GM19455 (cell line): ENCODE measurements around the gene LAMC2.

Experiments
- ATAC-seq: cut with Tn5 transposase; IDR thresholded peaks from one replicate; pipeline ENCODE4 v1.9.1; 2021; ENCODE audit not compliant: unreplicated experiment

Gene LAMC2

GRCh38 chr1:183212870-183213269, 26.8 kb downstream of the LAMC2 start:
- ATAC-seq, result no peak

- no peak for ATAC-seq
Measured at GRCh38 chr1:183214021-183214970, 28.2 kb downstream of the LAMC2 start.

GRCh38 chr1:183215076-183215720, 29.1 kb downstream of the LAMC2 start:
- no peak for ATAC-seq

- no peak for ATAC-seq
Measured at GRCh38 chr1:183215936-183216335, 29.9 kb downstream of the LAMC2 start.

GRCh38 chr1:183218027-183218618, 32.1 kb downstream of the LAMC2 start:
- ATAC-seq, result no peak

- ATAC-seq, result no peak
Measured at GRCh38 chr1:183218971-183219615, 33.0 kb downstream of the LAMC2 start.

GRCh38 chr1:183219616-183220009, 33.5 kb downstream of the LAMC2 start:
- ATAC-seq, result no peak

- ATAC-seq, result no peak
Measured at GRCh38 chr1:183222909-183223308, 36.8 kb downstream of the LAMC2 start.

- no peak for ATAC-seq
Measured at GRCh38 chr1:183223467-183223866, 37.4 kb downstream of the LAMC2 start.

GRCh38 chr1:183226361-183226760, 40.3 kb downstream of the LAMC2 start:
- no peak for ATAC-seq

GRCh38 chr1:183226963-183227362, 40.9 kb downstream of the LAMC2 start:
- no peak for ATAC-seq

- no peak for ATAC-seq
Measured at GRCh38 chr1:183227422-183228346, 41.6 kb downstream of the LAMC2 start.

- ATAC-seq, result no peak
Measured at GRCh38 chr1:183228347-183229220, 42.5 kb downstream of the LAMC2 start.

- ATAC-seq, result no peak
Measured at GRCh38 chr1:183230413-183230812, 44.3 kb downstream of the LAMC2 start.

- ATAC-seq, result no peak
Measured at GRCh38 chr1:183231545-183231944, 45.5 kb downstream of the LAMC2 start.

GRCh38 chr1:183233113-183233512, 47.0 kb downstream of the LAMC2 start:
- ATAC-seq, result no peak

- no peak for ATAC-seq
Measured at GRCh38 chr1:183234660-183235476, 48.8 kb downstream of the LAMC2 start.

GRCh38 chr1:183235503-183235902, 49.4 kb downstream of the LAMC2 start:
- no peak for ATAC-seq
